ENCODE data around the gene AKAP13.

Gene AKAP13, protein sequence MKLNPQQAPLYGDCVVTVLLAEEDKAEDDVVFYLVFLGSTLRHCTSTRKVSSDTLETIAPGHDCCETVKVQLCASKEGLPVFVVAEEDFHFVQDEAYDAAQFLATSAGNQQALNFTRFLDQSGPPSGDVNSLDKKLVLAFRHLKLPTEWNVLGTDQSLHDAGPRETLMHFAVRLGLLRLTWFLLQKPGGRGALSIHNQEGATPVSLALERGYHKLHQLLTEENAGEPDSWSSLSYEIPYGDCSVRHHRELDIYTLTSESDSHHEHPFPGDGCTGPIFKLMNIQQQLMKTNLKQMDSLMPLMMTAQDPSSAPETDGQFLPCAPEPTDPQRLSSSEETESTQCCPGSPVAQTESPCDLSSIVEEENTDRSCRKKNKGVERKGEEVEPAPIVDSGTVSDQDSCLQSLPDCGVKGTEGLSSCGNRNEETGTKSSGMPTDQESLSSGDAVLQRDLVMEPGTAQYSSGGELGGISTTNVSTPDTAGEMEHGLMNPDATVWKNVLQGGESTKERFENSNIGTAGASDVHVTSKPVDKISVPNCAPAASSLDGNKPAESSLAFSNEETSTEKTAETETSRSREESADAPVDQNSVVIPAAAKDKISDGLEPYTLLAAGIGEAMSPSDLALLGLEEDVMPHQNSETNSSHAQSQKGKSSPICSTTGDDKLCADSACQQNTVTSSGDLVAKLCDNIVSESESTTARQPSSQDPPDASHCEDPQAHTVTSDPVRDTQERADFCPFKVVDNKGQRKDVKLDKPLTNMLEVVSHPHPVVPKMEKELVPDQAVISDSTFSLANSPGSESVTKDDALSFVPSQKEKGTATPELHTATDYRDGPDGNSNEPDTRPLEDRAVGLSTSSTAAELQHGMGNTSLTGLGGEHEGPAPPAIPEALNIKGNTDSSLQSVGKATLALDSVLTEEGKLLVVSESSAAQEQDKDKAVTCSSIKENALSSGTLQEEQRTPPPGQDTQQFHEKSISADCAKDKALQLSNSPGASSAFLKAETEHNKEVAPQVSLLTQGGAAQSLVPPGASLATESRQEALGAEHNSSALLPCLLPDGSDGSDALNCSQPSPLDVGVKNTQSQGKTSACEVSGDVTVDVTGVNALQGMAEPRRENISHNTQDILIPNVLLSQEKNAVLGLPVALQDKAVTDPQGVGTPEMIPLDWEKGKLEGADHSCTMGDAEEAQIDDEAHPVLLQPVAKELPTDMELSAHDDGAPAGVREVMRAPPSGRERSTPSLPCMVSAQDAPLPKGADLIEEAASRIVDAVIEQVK (N-terminal part only)

DNA sequence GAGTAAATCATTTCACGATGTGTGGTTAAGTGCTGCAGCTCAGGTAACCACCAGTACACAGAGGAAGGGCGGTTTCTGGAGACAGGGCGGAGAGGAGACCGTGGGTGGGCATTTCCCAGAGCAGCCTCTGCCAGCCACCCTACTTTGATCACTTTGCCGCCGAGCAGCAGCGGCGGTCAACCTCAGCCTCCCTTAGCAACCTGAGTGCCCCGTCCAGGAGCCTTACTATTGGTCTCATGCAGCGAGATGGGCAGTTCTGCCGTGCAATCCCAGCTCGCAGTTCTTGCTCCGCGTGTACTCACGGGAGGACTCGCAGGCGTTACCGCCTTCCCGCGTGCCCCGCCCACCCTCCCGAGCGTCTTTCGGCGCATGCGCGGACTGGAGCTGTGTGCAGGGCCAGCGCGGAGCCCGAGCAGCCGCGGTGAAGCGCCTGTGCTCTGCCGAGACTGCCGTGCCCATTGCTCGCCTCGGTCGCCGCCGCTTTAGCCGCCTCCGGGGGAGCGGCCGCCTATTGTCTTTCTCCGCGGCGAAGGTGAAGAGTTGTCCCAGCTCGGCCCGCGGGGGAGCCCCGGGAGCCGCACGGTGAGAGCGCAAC, at the start of gene AKAP13:
Gene AKAP13, plus strand, starts transcription at position 387 of the 595 bp plus-strand sequence. CDS start 105,118 bp downstream, outside the sequence.
- Histone ChIP-seq H3K79me2 (no peaks in the 10 kb centered on the region), H3K4me3 (ENCODE audit: low read depth, low read length) (peak within 1 kb of the TSS; percentile 60), H3K36me3 (ENCODE audit: control insufficient read depth, insufficient read depth, low read length) (no peaks in the 10 kb centered on the region), H3K4me2 (ENCODE audit: low read length) (peak within 1 kb of the TSS; percentile 93), H3K9ac (no peak within 1 kb of the TSS), H3K27me3 (ENCODE audit: control insufficient read depth, insufficient read depth, low read length) (no peaks in the 10 kb centered on the region), H3K27ac (peak within 1 kb of the TSS; percentile 72), H3K4me1 (no peaks in the 10 kb centered on the region), H2AFZ (peak within 1 kb of the TSS; percentile 80), H3K9me3 (ENCODE audit: control insufficient read depth, low read length) (no peaks in the 10 kb centered on the region)
- TF ChIP-seq, protein P1, sequence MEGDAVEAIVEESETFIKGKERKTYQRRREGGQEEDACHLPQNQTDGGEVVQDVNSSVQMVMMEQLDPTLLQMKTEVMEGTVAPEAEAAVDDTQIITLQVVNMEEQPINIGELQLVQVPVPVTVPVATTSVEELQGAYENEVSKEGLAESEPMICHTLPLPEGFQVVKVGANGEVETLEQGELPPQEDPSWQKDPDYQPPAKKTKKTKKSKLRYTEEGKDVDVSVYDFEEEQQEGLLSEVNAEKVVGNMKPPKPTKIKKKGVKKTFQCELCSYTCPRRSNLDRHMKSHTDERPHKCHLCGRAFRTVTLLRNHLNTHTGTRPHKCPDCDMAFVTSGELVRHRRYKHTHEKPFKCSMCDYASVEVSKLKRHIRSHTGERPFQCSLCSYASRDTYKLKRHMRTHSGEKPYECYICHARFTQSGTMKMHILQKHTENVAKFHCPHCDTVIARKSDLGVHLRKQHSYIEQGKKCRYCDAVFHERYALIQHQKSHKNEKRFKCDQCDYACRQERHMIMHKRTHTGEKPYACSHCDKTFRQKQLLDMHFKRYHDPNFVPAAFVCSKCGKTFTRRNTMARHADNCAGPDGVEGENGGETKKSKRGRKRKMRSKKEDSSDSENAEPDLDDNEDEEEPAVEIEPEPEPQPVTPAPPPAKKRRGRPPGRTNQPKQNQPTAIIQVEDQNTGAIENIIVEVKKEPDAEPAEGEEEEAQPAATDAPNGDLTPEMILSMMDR (IDR thresholded peaks at IDR 0.05), result no peak

- Histone ChIP-seq H3K9ac (no peak overlapping the region), H3K4me1 (no peaks in the 10 kb centered on the region)
Measured at GRCh38 chr15:85330901-85331588, 49.4 kb upstream of the AKAP13 start.

GRCh38 chr15:85331655-85332285, 48.6 kb upstream of the AKAP13 start:
- H3K36me3 ChIP-seq (ENCODE audit: control insufficient read depth, insufficient read depth, low read length), result no peaks in the 10 kb centered on the region
- H3K79me2 ChIP-seq, result no peaks in the 10 kb centered on the region
- H3K27ac ChIP-seq, result no peak overlapping the region
- no peak overlapping the region for H2AFZ ChIP-seq
- no peaks in the 10 kb centered on the region for H3K27me3 ChIP-seq (ENCODE audit: control insufficient read depth, insufficient read depth, low read length)
- H3K4me2 ChIP-seq (ENCODE audit: low read length), result no peak overlapping the region
- H3K4me1 ChIP-seq, result no peaks in the 10 kb centered on the region
- TF ChIP-seq, protein P1 (IDR thresholded peaks at IDR 0.05), result no peak
- H3K9ac ChIP-seq, result no peak overlapping the region
- H3K9me3 ChIP-seq (ENCODE audit: control insufficient read depth, low read length), result no peaks in the 10 kb centered on the region
- H3K4me3 ChIP-seq (ENCODE audit: low read depth, low read length), result no peak overlapping the region

More at GRCh38 chr15:85330901-85331588, 49.4 kb upstream of the AKAP13 start:
- no peak overlapping the region for H3K27ac ChIP-seq
- H2AFZ ChIP-seq, result peak overlapping the region; percentile 27
- TF ChIP-seq, protein P1 (IDR thresholded peaks at IDR 0.05), result peak; percentile 52
- no peaks in the 10 kb centered on the region for H3K79me2 ChIP-seq
- H3K27me3 ChIP-seq (ENCODE audit: control insufficient read depth, insufficient read depth, low read length), result no peaks in the 10 kb centered on the region
- no peak overlapping the region for H3K4me3 ChIP-seq (ENCODE audit: low read depth, low read length)
- no peaks in the 10 kb centered on the region for H3K36me3 ChIP-seq (ENCODE audit: control insufficient read depth, insufficient read depth, low read length)
- no peak overlapping the region for H3K4me2 ChIP-seq (ENCODE audit: low read length)
- H3K9me3 ChIP-seq (ENCODE audit: control insufficient read depth, low read length), result no peaks in the 10 kb centered on the region

Measured in parathyroid adenoma (tissue), 2 donors.